Upper lobe of left lung (tissue), 6 donors: Measurements from ENCODE around the gene PYGO2. TPM values are rescaled to one million over a fixed set of nuclear protein-coding genes. Genes with fewer than 3 reads are reported as not detected.

Experiments used
- ATAC-seq, 2 donors: fragments of 200-7000 bp; cut with Tn5 transposase; one replicate each; pipeline ENCODE4 v1.9.1; 2022; ENCODE audit warnings: mild to moderate bottlenecking in 2 of 2, moderate library complexity in 2 of 2; ENCODE audit not compliant: low FRiP score in 2 of 2
- DNase-seq, 2 donors: peaks; one replicate each; pipeline ENCODE4 v3.0.0-alpha.2; 2019 to 2020
- H3K27ac ChIP-seq, 4 donors: fragments of 200-600 bp; sonication (generic); one replicate each; pipeline ENCODE4 v1.5.1; 2016 to 2019
- H3K27me3 ChIP-seq, 4 donors: fragments of 200-600 bp; sonication (generic); one replicate each; pipeline ENCODE4 v1.5.1; 2017 to 2019
- H3K36me3 ChIP-seq, 4 donors: fragments of 200-600 bp; sonication (generic); one replicate each; pipeline ENCODE4 v1.5.1; 2016 to 2019
- H3K4me1 ChIP-seq, 4 donors: fragments of 200-600 bp; sonication (generic); one replicate each; pipeline ENCODE4 v1.5.1; 2018 to 2019
- H3K4me3 ChIP-seq, 4 donors: fragments of 200-600 bp; sonication (generic); one replicate each; pipeline ENCODE4 v1.5.1; 2017 to 2019; ENCODE audit warnings: mild to moderate bottlenecking in 2 of 4, moderate library complexity in 1 of 4
- H3K9me3 ChIP-seq, 4 donors: fragments of 200-600 bp; sonication (generic); one replicate each; pipeline ENCODE4 v1.5.1; 2018 to 2019
- EP300 ChIP-seq, 4 donors: sonication (generic); formaldehyde crosslinking; IDR thresholded peaks; one replicate each; pipeline ENCODE4 v1.5.1; 2017; ENCODE audit warnings: antibody characterized with exemption in 4 of 4, control low read depth in 2 of 4
- POLR2A ChIP-seq, 4 donors: fragments of 450-650 bp; IDR thresholded peaks; one replicate each; pipeline ENCODE4 v1.5.1; 2016 to 2017; ENCODE audit warnings: antibody characterized with exemption in 4 of 4, mild to moderate bottlenecking in 2 of 4
- POLR2AphosphoS5 ChIP-seq, 2 donors: sonication (generic); formaldehyde crosslinking; IDR thresholded peaks; one replicate each; pipeline ENCODE4 v1.5.1; 2017; ENCODE audit warnings: antibody characterized with exemption in 2 of 2
- WGBS, 2 donors: methylation state at CpG; one replicate each; pipeline ENCODE4 v1.1.5; 2017 to 2018; 5-methylcytosine and 5-hydroxymethylcytosine counted together
- total RNA-seq, 6 donors: library from RNA; depleted of rRNA in 4 of 6; stranded (reverse); fragments of >200 nt in 4 of 6; gene quantifications; one replicate each; pipeline versions ENCODE4 v1.1.0 to v1.2.1, GENCODE V29; 2016 to 2021
- TF ChIP-seq, protein P1 (sequence below), 6 experiments: fragments of 450-650 bp in 4 of 6; fragments of 200-600 bp in 2 of 6; sonication (generic) in 2 of 6; IDR thresholded peaks; one replicate each; pipeline ENCODE4 v1.5.1; 2016 to 2019; ENCODE audit warnings: antibody characterized with exemption in 6 of 6
- donor health status: DM: no; HTN: no; CAD: no; lungs with moderate emphysema.
- donor health status: DM: no; HTN: yes; CAD: no; lungs with severe emphysema.

The PYGO2 gene
- total RNA-seq, 6 donors from 2014 or later, result 20.1 to 41.9 (median 27.5) TPM

GRCh38 chr1:154993572-154994268, 32.1 kb upstream of the PYGO2 start, which contains the start of gene LENEP:
Gene LENEP, plus strand, starts transcription at chr1:154993586. Its CDS starts 22 bp downstream, at chr1:154993608.
- Histone ChIP-seq H3K4me3 (no peak within 1 kb of the TSS), H3K36me3 (peaks cover 0 to 33% (median 10%) of the 10 kb centered on the region in 4 donors), H3K9me3 (no peaks in the 10 kb centered on the region), H3K27me3 (no peaks in the 10 kb centered on the region), H3K27ac (no peak within 1 kb of the TSS), H3K4me1 (peaks cover 1 to 8% (median 2%) of the 10 kb centered on the region in 4 donors)
- no peak for TF ChIP-seq EP300 (IDR thresholded peaks at IDR 0.05)
- no peak for TF ChIP-seq POLR2A (IDR thresholded peaks at IDR 0.05)
- TF ChIP-seq POLR2AphosphoS5 (IDR thresholded peaks at IDR 0.05), result no peak
- TF ChIP-seq, protein P1, sequence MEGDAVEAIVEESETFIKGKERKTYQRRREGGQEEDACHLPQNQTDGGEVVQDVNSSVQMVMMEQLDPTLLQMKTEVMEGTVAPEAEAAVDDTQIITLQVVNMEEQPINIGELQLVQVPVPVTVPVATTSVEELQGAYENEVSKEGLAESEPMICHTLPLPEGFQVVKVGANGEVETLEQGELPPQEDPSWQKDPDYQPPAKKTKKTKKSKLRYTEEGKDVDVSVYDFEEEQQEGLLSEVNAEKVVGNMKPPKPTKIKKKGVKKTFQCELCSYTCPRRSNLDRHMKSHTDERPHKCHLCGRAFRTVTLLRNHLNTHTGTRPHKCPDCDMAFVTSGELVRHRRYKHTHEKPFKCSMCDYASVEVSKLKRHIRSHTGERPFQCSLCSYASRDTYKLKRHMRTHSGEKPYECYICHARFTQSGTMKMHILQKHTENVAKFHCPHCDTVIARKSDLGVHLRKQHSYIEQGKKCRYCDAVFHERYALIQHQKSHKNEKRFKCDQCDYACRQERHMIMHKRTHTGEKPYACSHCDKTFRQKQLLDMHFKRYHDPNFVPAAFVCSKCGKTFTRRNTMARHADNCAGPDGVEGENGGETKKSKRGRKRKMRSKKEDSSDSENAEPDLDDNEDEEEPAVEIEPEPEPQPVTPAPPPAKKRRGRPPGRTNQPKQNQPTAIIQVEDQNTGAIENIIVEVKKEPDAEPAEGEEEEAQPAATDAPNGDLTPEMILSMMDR (IDR thresholded peaks at IDR 0.05), result no peak
- 70 to 80% methylated on average over 7 to 8 of the region's 8 CpGs for WGBS, 2 donors
- no peak for DNase-seq
- no peak for ATAC-seq

- no peak for DNase-seq
These were observed 31.4 kb upstream of the PYGO2 start for GRCh38 chr1:154992721-154993571.

DNA sequence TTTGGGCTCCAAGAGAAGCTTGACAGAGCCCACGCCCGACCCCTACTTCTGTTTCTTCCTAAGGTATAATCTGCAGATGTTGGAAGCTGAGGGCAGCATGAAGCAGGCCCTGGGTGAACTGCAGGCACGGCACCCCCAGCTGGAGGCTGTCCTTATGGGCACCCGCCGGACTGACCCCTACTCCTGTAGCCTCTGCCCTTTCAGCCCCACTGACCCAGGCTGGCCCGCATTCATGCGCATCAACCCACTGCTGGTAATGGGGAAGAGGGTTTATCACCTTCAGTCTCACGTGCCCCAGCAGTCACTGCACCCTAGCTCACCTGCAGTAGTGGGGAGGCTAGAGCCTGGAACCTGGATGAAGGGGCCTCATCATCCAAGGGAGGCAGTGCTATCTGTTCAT, 28.7 kb upstream of the PYGO2 start:
- DNase-seq (no peak), ATAC-seq (no peak)
- WGBS, 2 donors, result 94 to 95% methylated on average over 7 to 8 of the region's 8 CpGs
- Histone ChIP-seq H3K27me3 (no peaks in the 10 kb centered on the region), H3K36me3 (peaks cover 0 to 49% (median 23%) of the 10 kb centered on the region in 4 donors), H3K9me3 (no peaks in the 10 kb centered on the region), H3K4me1 (peaks cover 0 to 6% (median 2%) of the 10 kb centered on the region in 4 donors), H3K27ac (no peak overlapping the region), H3K4me3 (no peak overlapping the region)
- TF ChIP-seq, protein P1 (IDR thresholded peaks at IDR 0.05), result no peak
- no peak for TF ChIP-seq POLR2AphosphoS5 (IDR thresholded peaks at IDR 0.05)
- TF ChIP-seq EP300 (IDR thresholded peaks at IDR 0.05), result no peak
- TF ChIP-seq POLR2A (IDR thresholded peaks at IDR 0.05), result no peak

More at GRCh38 chr1:154992721-154993571, 31.4 kb upstream of the PYGO2 start:
- ATAC-seq, result no peak
- H3K36me3 ChIP-seq, result peaks cover 0 to 41% (median 18%) of the 10 kb centered on the region in 4 donors
- TF ChIP-seq POLR2AphosphoS5 (IDR thresholded peaks at IDR 0.05) (no peak), EP300 (IDR thresholded peaks at IDR 0.05) (no peak), POLR2A (IDR thresholded peaks at IDR 0.05) (no peak)
- TF ChIP-seq, protein P1 (IDR thresholded peaks at IDR 0.05), result no peak
- no peaks in the 10 kb centered on the region for H3K27me3 ChIP-seq
- peaks cover 0 to 6% (median 0%) of the 10 kb centered on the region in 4 donors for H3K4me1 ChIP-seq
- no peak overlapping the region for H3K27ac ChIP-seq
- no peak overlapping the region for H3K4me3 ChIP-seq
- no peaks in the 10 kb centered on the region for H3K9me3 ChIP-seq
- WGBS, 2 donors, result 83 to 92% methylated on average over 11 to 14 of the region's 14 CpGs

GRCh38 chr1:154989195-154989860, 27.7 kb upstream of the PYGO2 start:
- peaks cover 0 to 49% (median 23%) of the 10 kb centered on the region in 4 donors for H3K36me3 ChIP-seq
- TF ChIP-seq POLR2A (IDR thresholded peaks at IDR 0.05) (no peak), POLR2AphosphoS5 (IDR thresholded peaks at IDR 0.05) (no peak), EP300 (IDR thresholded peaks at IDR 0.05) (no peak)
- TF ChIP-seq, protein P1 (IDR thresholded peaks at IDR 0.05), result no peak
- 82 to 93% methylated on average over 2 to 3 of the region's 3 CpGs for WGBS, 2 donors
- H3K4me1 ChIP-seq, result peaks cover 1 to 12% (median 3%) of the 10 kb centered on the region in 4 donors
- no peak overlapping the region for H3K27ac ChIP-seq
- no peak for ATAC-seq
- DNase-seq, result no peak
- H3K9me3 ChIP-seq, result no peaks in the 10 kb centered on the region
- H3K4me3 ChIP-seq, result no peak overlapping the region
- no peaks in the 10 kb centered on the region for H3K27me3 ChIP-seq
